ENCODE results near the gene FMNL2.

Gene FMNL2

GRCh38 chr2:152335016-152335725 is at the start of gene FMNL2:
FMNL2 (plus strand) TSS chr2:152335174.
- peak within 1 kb of the TSS; percentile 23 for H3K27ac ChIP-seq
- no peaks in the 10 kb centered on the region for H3K36me3 ChIP-seq (replicated peaks)
- peak within 1 kb of the TSS; percentile 68 for H3K4me3 ChIP-seq (ENCODE audit: low read depth, low read length)
- H3K27me3 ChIP-seq (replicated peaks), result no peaks in the 10 kb centered on the region
- in situ Hi-C loops (cut with HindIII; ENCODE audit: low pct_ligation_motif_present, low sequenced_read_pairs), result no loop called here
- TF ChIP-seq CTCF (IDR thresholded peaks at IDR 0.05; ENCODE audit: low read depth, low read length, missing control alignments), result no peak
- peak; percentile 69 for DNase-seq

GRCh38 chr2:152292991-152293390 is 42.0 kb upstream of the FMNL2 start:
- in situ Hi-C loops (cut with HindIII; ENCODE audit: low pct_ligation_motif_present, low sequenced_read_pairs), result no loop called here
- Histone ChIP-seq H3K4me3 (ENCODE audit: low read depth, low read length) (no peak overlapping the region), H3K27ac (no peak overlapping the region), H3K27me3 (replicated peaks) (no peaks in the 10 kb centered on the region), H3K36me3 (replicated peaks) (no peaks in the 10 kb centered on the region)
- DNase-seq, result no peak
- TF ChIP-seq CTCF (IDR thresholded peaks at IDR 0.05; ENCODE audit: low read depth, low read length, missing control alignments), result no peak

GRCh38 chr2:152297715-152298114 is 37.3 kb upstream of the FMNL2 start:
- H3K36me3 ChIP-seq (replicated peaks), result no peaks in the 10 kb centered on the region
- TF ChIP-seq CTCF (IDR thresholded peaks at IDR 0.05; ENCODE audit: low read depth, low read length, missing control alignments), result no peak
- in situ Hi-C loops (cut with HindIII; ENCODE audit: low pct_ligation_motif_present, low sequenced_read_pairs), result no loop called here
- no peak for DNase-seq
- H3K27me3 ChIP-seq (replicated peaks), result no peaks in the 10 kb centered on the region
- H3K4me3 ChIP-seq (ENCODE audit: low read depth, low read length), result no peak overlapping the region
- H3K27ac ChIP-seq, result no peak overlapping the region

GRCh38 chr2:152298754-152299153 is 36.2 kb upstream of the FMNL2 start:
- no peak overlapping the region for H3K27ac ChIP-seq
- H3K4me3 ChIP-seq (ENCODE audit: low read depth, low read length), result no peak overlapping the region
- no peaks in the 10 kb centered on the region for H3K27me3 ChIP-seq (replicated peaks)
- no peak for TF ChIP-seq CTCF (IDR thresholded peaks at IDR 0.05; ENCODE audit: low read depth, low read length, missing control alignments)
- DNase-seq, result no peak
- in situ Hi-C loops (cut with HindIII; ENCODE audit: low pct_ligation_motif_present, low sequenced_read_pairs), result no loop called here
- H3K36me3 ChIP-seq (replicated peaks), result no peaks in the 10 kb centered on the region

- H3K4me3 ChIP-seq (ENCODE audit: low read depth, low read length), result no peak overlapping the region
- no peak for TF ChIP-seq CTCF (IDR thresholded peaks at IDR 0.05; ENCODE audit: low read depth, low read length, missing control alignments)
- no peaks in the 10 kb centered on the region for H3K36me3 ChIP-seq (replicated peaks)
- no peak for DNase-seq
- no peak overlapping the region for H3K27ac ChIP-seq
- in situ Hi-C loops (cut with HindIII; ENCODE audit: low pct_ligation_motif_present, low sequenced_read_pairs), result no loop called here
- no peaks in the 10 kb centered on the region for H3K27me3 ChIP-seq (replicated peaks)
These were observed 33.8 kb upstream of the FMNL2 start for GRCh38 chr2:152301131-152301530.

GRCh38 chr2:152303951-152304350 is 31.0 kb upstream of the FMNL2 start:
- in situ Hi-C loops (cut with HindIII; ENCODE audit: low pct_ligation_motif_present, low sequenced_read_pairs), result no loop called here
- no peak for DNase-seq
- Histone ChIP-seq H3K27me3 (replicated peaks) (no peaks in the 10 kb centered on the region), H3K4me3 (ENCODE audit: low read depth, low read length) (no peak overlapping the region), H3K27ac (no peak overlapping the region), H3K36me3 (replicated peaks) (no peaks in the 10 kb centered on the region)
- no peak for TF ChIP-seq CTCF (IDR thresholded peaks at IDR 0.05; ENCODE audit: low read depth, low read length, missing control alignments)

All from brain microvascular endothelial cell (primary cell).